Germinal center (tissue), 1 donor: ENCODE measurements around the gene CRYGC.
"Not testable (repeated sequence)": the region's sequence is repeated elsewhere in the genome, so short reads cannot be mapped to it uniquely, and the experiment has no call there.

ENCODE experiments used
- DNase-seq: peaks from one replicate; pipeline ENCODE4 v3.0.0; 2012; ENCODE audit warnings: mixed read lengths, low spot score

CRYGC gene, protein sequence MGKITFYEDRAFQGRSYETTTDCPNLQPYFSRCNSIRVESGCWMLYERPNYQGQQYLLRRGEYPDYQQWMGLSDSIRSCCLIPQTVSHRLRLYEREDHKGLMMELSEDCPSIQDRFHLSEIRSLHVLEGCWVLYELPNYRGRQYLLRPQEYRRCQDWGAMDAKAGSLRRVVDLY

DNA sequence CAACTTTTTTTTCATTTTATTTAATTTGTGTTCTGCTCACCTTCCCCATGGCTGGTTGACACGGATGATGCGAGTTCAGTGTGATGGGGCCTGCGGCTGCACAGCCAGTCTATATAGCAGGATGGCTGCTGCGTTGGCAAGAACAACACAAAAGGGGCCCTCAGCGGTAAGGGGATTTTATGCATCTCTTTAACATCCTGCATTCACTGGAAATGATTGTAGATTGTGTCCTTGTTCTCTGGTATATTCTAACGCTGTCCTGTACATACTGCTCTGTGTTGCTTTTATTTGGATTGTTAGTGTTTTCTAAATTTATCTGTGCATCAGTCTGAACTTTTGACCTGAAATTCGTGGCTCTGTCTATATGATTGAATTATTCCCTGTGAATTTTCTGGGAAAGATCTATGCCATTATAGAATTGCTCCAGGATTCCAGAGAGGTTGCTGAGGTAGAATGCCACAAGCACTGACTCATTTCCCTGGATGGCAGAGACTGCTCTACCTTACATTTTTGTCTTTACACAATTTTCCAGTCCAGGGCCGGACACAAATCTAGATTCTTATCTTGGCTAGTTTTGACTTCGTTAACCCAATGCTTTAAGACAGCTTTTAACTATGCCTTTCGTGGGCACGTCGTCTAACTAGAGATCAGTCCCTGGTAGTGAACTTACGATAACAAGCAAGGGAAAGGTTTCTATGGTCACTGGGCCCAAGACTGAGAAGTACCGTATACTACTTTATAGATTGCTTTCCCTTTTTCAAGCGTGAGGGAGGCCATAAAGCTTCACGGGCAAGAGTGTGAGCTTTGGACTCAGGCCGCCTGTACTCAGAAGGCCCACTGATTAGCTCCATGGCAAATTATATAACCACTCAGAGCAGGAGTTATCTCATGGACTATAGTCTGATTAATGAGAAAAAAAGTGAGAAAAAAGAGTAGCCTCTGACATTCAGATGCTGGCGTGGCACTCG, at the start of gene CRYGC:
Gene CRYGC, minus strand, starts transcription at position 85 of the 968 bp plus-strand sequence. Its CDS starts 36 bp downstream, at position 49.
- no peak for DNase-seq

DNA sequence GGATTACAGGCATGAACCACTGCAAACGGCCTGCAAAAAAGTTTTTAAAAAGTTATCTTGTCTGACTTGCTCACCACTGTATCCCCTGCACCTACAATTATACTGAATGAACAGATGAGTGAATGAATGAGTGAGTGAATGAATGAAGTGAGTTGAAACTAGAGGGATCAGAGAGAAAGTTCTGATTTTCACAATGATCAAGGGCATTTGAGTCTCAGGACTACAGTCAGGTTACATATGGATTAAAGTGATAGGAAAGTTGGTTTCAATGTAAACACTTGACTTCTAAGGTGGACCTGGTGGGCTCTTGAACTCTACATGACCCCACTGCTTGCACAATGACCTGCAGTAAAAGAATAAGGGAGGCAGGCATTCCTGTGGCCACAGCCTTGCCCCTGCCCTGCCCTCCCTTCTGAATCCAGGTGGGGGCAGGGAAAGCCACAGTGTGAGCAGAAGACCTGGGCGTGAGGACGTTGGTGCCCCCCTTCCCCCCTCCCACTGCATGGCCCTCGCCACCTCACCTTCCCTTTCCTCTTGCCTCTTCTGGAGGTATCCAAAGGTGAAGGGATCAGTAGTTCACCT, 49.5 kb upstream of the CRYGC start:
- DNase-seq: no peak

DNA sequence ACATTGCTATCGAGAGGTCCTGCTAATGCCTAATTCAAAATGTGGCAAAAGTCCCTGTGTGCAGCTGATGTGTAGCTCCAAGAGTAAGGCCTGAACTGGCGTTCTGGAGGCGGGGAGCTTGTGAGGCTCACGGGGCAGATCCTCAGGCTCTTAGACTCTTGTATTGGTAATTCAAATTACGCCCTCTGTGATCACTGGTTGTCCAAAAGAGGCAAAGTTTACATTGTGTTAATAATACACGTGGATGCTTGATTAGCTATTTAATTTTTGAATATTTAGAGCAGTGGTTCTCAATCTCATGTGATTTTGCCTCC, 46.2 kb upstream of the CRYGC start:
- no peak for DNase-seq

DNA sequence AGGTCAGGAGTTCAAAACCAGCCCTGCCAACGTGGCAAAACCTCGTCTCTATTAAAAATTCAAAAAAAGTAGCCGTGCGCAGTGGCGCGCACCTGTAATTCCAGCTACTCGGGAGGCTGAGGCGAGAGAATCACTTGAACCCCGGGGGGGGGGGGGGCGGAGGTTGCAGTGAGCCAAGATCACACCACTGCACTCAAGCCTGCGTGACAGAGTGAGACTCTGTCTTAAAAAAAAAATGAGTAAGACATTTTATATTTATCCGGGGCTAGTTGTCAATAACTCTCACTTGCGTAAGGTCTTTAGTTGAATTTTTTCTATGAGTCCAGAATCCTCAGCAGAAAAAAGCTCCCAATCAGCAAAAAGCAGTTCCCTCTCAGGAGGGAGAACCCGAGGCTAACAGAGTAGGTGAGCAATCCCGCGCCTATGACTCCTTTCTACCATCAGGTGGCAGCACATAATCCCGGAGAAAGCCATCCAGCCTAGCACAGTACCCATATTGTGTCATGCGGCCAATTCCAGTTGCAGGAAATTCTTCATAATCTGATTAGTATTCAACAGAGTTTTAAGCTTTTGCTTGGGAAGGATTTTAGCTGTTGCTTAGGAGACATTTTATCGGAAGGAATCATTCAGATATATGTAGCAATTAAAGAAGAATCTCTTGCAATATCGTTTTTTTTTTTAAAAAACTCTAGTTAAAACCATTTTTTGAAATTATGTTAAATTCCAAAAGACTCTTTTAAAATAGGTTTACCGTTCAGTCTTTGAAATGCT, 45.6 kb upstream of the CRYGC start:
- DNase-seq: peak; percentile 63

DNA sequence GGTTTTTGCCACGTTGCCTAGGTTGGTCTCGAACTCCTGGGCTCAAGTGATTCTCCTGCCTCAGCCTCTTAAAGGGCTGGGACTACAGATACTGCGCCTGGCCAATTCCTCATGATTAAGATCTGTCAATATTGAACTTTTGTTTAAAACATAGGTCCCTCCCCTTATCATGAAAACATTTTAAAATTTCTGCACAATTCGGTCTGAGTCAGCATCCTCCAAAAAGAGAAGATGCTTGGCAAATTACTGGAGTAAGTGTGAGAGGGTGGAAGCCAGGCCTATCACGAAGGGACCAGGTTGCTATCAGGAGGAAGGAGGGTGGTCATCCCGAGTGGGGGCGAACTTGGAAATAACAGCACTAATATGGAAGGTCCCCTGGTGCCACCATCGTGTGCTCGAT, 44.5 kb upstream of the CRYGC start:
- no peak for DNase-seq

DNA sequence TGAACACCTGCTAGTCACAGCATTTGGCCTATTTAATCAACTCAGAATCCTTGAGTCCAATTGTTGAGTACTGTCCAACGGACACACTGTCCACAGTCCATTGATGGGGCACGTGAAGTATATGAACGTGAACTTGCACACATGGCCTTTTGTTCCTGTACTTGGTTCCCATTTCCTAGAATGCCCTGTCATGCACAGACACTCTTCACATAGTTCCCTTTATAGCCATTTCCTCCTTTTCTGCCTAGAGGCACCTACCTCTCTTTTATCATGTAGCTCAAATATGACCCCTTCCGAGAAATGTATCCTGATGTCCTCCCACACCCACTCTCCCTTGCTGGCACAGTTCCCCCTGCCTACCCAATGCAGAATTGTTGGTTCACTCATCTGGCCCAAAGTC, 42.5 kb upstream of the CRYGC start:
- DNase-seq: no peak

DNA sequence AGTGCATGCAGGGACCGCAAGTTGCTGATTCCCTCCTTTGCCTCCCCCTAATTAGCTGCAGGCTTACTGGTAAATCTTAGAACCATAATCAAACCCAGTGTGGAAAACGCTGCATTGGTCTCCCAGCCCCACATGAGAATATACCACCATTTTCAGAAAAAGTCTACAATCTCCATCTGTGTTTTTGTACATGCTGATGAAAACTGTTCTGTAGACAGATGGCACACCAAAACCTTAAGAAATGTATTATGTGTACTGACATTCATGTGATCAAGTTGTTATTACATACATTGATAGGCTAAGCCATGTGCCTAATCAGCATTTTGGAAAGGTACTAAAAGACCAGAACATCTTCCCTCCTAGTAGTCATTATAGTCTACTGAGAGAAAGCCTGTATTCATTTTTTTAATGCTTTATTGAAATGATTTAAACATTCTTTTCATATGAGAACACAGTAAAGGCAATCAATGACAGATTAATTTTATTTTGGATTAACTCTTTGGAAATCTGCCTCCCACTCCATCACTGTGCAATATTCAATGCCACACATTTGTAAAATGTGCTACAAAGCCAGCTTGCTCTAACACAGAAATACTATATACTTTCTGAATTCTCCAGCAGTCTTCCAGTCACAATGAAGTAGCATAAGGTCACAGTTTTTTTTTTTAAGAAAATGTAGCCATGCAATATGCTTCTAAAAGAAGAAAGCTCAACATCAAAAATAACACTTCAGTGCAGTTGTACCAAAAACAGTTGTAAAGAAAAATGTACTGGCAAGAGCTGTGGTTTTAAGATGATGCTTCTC, 35.5 kb upstream of the CRYGC start:
- DNase-seq: no peak

DNA sequence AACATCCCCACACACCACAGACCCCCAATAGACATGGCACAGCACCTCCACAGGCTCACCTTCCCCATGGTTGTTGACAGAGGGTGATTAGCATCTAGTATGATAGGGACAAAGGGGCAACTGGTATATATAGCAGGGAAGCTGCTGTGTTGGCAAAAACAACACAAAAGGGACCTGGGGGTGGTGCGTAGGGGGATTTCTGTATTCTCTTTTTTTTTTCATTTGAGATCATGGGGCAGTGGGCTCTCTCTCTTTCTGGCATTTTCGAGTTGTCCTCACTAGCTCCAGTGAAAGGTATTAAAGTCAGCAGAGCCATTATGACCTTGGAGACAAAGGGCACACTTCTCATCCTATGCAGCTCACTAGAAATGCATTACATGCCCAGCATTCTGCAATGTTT, 33.9 kb upstream of the CRYGC start, which contains the start of gene CRYGA:
Gene CRYGA, minus strand, starts transcription at position 101 of the 400 bp plus-strand sequence. Its CDS starts 33 bp downstream, at position 68.
- no peak for DNase-seq

DNA sequence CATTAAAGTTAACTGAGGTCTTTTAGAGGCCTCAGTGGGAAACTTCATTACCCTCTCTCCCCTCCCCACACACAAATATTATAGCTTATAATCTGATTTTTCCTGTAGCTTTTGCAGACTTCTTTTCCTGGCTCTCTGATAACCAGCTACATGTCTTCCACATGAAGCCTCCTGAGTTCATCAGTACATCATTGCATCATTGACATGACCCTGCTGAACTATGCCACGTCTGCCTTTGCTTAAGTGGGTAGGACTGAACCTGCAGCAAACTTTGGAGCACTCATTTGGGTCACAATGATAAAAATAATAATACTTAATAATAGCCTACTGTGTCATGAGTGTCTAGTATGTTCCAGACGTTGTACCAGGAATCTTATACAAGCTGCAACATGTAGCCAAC, 26.8 kb upstream of the CRYGC start:
- no peak for DNase-seq

DNA sequence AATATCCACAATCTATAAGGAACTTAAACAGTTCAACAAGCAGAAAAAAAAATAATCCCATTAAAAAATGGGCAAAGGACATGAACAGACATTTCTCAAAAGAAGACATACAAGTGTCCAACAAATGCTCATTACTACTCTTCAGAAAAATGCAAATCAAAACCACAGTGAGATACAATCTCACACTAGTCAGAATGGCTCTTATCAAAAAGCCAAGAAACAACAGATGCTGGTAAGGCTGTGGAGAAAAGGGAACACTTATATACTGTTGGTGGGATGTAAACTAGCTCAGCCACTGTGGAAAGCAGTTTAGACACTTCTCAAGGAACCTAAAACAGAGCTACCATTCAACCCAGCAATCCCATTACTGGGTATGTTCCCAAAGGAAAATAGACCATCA, 23.5 kb upstream of the CRYGC start:
- no peak for DNase-seq

DNA sequence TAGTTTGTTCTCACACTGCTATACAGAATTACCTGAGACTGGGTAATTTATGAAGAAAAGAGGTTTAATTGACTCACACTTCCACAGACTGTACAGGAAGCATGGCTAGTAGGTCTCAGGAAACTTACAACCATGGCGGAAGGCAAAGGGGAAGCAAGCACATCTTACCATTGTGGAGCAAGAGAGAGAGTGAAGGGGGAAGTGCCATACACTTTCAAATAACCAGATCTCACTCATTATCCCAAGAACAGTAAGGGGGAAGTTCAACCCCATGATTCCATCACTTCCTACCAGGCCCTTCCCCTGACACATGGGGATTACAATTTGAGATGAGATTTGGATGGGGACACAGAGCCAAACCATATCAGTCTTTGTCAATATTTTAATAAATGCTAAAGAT, 21.3 kb upstream of the CRYGC start:
- no peak for DNase-seq

DNA sequence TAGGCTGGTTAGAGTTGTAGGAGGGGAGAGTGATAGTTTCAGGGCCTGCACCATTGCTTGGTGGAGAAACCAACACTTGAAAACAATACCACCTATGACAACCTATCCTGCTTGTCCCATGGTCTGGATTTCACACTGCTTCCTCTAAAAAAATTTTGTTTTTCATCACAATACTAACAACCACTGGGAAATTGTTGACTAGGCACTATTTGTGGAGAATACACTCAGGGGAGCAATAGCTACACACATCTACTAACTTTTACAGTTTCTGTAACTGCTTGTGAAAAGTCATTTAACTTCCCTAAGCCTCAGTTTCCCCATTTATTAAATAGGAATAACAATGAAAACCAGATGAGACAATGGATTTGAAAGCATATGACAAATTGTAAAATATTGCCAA, 20.5 kb upstream of the CRYGC start:
- DNase-seq: no peak

DNA sequence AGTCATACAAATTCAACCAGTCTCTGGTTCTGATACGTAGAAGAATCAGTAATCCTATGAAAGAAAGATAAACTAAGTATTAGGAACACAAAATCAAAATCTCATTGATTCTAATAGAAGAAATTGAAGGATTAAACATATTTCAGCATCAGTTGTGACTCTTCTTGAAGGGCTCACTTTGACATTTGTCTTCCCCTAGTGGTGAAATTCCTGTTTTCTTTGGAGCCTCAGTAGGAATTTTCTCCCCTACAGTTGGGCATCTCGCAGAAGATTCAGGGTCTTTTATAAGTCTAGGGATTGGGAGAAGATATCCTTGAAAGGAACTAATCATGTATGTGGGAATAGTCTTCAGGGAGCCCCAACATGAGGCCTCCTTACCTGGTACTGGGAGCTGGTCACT, 19.2 kb upstream of the CRYGC start:
- DNase-seq: no peak

DNA sequence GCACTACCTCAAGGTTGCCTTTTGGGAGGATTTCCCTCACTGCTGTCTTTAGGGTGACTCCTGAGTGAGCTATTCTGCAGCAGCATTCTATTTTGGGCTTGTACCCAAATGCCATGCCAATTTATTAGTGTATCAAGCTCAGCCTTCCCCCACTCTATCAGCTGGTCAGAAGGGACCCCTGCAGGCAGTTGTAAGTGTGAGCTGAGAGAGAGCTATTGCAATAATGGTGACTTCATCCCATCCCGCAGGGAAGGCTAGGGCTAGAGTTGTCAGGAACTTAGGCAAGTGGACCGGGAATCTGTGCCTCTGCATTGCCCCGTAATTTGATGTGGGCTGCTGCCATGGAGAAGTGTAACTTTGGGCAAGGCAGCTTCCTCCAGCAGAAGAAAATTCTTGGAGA, 18.1 kb upstream of the CRYGC start:
- DNase-seq: no peak

DNA sequence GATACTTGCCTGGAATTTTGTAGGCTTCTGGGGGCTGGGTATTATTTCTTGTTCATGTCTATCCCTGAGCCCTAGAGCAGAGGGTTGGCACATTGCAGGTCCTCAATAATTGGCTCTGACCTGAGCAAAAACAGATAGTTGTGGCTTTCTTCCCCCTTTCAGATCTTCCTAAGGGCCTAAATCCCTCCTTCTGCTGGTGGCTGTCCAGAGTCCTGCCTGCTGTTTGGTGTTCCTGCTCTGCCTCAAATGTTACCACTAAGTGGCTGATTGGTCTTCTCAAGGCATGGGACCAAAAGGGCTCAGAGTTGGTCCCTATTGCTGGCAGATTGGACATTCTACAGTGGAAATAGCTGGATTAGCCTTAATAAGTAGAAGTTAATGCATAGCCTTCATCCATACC, 17.4 kb upstream of the CRYGC start:
- DNase-seq: no peak

DNA sequence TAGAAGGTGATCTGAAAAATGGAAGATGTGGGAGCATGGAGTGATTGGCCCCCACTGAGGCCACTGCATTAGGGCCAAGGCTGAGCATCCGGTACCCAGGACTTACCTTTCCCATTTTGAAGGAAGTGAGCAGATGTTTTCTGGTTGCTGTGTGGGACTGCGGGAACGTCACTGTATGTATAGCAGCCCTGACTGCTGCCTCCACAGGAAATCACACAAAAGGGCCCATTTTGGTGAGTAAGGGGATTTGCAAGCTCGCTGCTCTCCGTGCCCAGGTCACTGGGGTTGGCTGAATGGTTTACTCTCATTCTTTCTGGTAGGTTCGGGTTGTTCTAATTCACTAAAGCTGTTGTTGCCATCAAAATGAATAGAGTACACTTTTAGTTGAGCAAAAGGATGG, 16.4 kb upstream of the CRYGC start, which contains the start of gene CRYGB:
Gene CRYGB, minus strand, starts transcription at position 153 of the 400 bp plus-strand sequence. Its CDS starts 38 bp downstream, at position 115.
- DNase-seq: no peak

DNA sequence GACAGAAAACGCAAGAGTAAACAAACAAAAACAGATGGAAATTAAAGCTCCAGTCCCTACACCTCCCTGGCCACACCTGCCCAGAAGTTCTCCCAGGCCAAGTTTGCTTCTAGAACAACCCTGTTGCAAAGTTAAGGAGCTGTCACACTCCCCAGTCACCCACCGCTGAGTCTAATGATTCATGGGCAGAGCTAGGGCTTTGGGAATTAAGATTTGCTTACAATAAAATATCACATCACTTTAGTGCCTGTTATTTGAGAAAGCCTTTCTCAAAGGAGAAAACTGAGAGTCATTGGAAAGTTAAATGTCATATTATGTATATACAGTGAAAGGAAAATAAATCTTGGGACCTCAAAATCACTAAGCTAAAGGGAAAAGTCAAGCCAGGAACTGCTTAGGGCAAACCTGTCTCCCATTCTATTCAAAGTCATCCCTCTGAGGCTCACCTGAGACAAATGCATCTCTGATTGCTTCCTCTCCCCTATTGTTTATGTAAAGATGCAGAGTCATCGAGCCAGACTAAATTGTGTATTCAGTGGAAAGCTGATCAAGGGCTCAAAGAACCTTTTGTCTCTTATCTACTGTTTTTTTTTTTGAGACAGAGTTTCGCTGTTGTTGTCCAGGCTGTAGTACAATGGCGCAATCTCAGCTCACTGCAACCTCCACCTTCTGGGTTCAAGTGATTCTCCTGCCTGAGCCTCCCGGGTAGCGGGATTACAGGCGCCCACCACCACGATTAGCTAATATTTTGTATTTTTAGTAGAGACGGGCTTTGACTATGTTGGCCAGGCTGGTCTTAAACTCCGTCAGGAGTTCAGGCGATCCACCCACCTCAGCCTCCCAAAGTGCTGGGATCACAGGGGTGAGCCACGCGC, 13.5 kb upstream of the CRYGC start:
- no peak for DNase-seq

DNA sequence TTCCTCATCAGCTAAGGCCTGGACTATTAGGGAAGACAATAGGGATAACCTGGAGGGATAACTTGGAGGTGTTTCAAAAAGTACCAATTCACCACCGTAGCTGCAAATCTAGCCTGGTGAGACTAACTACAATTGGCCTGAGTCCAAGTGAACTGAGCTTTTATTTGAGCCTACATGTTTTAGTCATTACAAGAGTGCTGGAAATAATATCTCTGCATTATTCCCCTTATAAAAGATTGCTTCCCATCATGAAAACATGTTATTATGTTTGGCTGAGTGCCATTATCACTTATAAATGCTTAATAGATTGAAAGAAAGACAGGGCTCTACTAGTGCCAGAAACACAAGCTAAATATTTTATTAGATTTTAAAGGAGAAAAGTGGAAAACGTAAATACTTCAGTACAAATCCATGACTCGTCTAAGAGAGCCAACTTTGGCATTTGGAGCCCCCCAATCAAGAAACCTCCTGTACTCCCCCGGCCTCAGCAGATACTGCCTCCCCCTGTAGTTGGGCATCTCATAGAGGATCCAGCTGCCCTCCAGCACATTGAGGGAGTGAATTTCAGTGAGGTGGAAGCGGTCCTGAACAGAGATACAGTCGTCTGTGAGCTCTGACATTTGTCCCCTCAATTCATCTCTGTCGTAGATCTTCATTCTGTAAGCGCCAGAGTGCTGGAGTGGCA, 12.8 kb upstream of the CRYGC start:
- no peak for DNase-seq

DNA sequence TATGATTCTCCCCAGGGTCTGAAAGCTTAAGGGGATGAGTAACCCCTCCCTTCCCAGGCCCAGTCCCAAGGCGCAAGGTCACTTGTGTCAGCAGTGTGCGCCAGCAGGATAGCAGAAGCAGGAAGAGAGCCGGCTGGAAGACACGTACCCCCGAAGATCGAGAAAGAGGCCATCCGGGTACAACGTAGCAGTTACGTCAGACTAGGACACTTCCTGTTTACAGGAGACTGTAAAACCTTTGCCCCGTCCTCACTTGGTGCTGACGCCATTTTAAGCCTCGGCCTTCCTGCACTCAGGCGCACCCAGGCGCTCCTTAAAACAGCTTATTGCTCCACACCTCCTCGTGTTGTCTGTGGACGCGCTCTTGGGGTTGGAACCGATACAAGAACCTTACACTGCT, 9.8 kb upstream of the CRYGC start:
- no peak for DNase-seq

DNA sequence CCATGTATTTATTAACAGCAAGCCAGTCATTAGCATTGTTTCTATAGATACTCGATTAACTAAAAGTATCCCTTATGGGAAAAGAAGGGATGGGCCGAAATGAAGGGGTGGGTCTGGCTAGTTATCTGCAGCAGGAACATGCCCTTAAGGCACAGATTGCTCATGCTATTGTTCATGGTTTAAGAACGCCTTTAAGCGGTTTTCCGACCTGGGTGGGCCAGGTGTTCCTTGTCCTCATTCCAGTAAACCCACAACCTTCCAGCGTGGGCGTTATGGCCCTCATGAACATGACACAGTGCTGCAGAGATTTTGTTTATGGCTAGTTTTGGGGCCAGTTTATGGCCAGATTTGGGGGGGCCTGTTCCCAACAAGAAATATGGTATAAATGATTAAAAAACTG, 8.7 kb upstream of the CRYGC start:
- not testable (repeated sequence) for DNase-seq
